ENCODE measurements around the gene SRCAP. TPM values are rescaled to one million over a fixed set of nuclear protein-coding genes. Genes with fewer than 3 reads are reported as not detected.
"Not testable (repeated sequence)": the region's sequence is repeated elsewhere in the genome, so short reads cannot be mapped to it uniquely, and the experiment has no call there.

The SRCAP gene
- polyA plus RNA-seq, 1 donor = 25.0 TPM

DNA sequence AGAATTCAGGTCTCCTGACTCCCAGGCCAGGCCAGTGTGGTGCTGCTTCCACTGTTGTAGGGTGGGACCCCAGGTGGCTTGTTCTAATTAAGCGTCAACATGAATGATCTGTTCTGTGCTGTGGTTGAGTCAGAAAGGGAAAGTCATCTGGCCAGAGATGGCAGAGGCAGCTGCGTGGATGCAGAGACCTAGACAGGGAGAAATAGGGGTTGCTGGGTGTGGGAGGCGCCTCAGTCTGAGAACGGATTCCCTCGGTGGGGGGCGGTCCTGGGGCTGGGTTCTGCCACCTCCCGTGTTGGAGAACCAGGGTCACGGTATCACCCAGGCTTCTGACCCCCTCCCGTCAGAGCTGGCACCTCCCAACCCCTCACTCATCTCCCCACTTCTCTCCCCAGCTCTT is 35.2 kb upstream of the SRCAP start:
- DNase-seq (ENCODE audit: low read depth) = no peak

DNA sequence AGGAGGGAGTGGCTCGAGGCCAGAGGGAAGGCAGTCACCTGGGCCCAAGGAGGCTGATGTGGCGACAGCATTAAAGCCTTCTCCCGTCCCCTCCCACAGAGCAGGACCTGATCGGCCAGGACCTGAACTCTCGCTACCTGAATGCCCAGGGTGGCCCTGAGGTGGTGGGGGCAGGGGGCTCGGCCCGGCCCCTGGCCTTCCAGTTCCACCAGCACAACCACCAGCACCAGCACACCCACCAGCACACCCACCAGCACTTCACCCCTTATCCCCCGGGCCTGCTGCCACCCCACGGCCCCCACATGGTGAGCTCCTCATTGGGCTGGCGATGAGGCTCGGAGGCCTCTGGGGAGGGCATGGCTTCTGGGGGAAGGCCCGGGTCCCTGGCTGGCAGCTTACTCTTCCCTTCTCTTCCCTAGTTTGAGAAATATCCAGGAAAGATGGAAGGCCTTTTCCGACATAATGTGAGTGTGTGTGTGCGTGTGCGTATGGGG is 34.3 kb upstream of the SRCAP start:
- DNase-seq (ENCODE audit: low read depth) = no peak

DNA sequence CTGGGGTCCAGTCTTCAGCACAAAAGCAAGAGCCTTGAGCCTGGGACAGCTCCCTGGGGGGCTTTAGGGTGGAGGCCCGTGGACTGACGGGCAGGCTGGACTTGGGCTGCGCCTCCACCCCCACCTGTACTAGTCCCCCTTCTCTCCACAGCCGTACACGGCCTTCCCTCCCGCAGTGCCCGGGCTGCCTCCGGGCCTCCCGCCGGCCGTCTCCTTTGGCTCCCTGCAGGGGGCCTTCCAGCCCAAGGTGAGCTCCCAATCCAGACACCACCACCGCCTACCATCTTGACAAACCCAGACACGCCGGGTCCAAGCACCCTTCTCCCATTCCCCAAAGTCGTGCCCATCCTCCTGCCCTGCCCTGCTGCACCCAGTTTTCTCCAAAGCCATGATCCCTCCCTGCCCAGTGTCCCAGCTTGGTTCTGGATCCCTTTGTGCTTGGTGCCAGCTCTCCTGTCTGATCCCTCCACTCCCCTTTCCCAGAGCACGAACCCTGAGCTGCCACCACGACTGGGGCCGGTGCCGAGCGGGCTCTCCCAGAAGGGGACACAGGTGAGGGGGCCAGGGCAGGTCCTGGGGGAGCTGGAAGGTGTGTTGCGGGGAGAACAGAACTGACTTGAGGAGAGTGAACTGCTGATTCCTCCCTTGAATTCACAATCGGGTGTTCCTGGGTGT is 33.7 kb upstream of the SRCAP start:
- no peak for DNase-seq (ENCODE audit: low read depth)

DNA sequence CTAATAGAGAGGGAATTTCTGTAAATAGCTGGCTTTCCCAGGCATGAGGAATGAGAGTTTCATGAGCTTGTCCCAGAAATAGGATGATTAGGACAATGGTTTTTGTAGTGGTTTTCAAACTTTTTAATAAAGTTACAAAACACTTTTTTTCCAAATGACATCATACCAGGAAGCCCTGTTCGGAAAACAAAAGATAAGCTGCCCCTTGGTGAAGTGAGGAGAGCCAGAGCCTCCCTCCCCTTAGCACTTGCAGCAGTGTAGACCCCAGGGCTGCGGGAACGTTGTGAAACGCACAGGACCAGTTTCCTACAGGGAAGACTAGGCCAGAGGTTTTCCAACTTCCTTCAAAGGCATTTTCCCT is 33.2 kb upstream of the SRCAP start:
- DNase-seq (ENCODE audit: low read depth) = no peak

DNA sequence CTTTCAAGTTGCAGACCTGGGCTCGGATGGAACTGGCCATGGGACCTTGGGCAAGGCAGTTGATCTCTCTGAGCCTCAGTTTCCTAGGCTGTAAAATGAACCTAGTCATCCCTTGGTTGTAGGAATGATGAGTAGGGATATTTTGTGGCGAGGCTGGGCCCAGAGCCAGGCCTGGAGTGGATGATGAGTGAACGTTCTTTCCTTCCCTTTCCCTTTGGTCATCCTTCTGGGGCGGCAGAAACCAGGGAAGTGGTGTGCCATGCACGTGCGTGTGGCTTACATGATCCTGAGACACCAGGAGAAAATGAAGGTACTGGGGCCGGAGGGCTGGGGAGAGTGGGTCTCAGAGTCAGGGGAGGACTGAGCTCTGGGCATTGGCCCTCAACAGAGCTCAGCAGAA is 32.3 kb upstream of the SRCAP start:
- no peak for DNase-seq (ENCODE audit: low read depth)

DNA sequence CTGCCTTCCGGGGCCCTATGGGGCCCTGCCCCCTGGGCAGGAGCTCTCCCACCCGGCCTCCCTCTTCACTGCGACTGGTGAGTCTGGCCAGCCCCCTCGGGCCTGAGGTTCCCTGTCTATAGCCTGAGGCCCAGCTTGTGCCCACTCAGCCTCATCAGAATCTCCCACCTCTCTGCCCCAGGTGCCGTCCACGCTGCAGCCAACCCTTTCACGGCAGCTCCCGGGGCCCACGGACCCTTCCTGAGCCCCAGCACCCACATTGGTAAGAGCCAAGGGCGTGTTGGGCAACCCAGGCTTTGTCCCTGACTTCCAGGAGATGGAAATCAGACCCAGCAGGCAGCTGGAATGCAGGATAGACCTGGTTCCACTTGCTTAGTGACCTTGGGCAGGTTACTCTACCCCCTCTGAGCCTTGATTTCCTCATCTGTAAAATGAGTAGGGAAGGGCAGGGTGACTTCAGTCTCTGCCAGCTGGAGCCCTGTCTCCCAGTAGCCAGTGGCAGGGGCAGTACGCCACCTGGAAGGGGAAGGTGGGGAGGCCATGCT is 31.5 kb upstream of the SRCAP start:
- no peak for DNase-seq (ENCODE audit: low read depth)

DNA sequence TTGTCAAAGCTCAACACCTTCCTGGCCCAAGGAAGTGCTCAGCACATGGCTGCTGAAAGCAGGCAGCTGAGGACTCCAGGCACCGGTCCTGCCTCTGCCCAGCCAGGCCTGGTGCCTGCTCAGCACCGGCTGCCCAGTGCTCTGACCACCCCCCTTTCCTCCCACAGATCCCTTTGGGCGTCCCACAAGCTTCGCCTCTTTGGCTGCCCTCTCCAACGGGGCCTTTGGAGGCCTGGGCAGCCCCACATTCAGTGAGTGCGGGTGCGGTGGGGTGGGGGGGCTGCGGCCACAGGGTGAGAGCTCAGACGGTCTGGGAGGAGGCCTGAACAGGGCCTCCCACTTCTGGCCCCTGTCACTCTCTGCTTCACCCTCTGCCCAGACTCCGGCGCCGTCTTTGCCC is 30.6 kb upstream of the SRCAP start:
- DNase-seq (ENCODE audit: low read depth) = no peak

DNA sequence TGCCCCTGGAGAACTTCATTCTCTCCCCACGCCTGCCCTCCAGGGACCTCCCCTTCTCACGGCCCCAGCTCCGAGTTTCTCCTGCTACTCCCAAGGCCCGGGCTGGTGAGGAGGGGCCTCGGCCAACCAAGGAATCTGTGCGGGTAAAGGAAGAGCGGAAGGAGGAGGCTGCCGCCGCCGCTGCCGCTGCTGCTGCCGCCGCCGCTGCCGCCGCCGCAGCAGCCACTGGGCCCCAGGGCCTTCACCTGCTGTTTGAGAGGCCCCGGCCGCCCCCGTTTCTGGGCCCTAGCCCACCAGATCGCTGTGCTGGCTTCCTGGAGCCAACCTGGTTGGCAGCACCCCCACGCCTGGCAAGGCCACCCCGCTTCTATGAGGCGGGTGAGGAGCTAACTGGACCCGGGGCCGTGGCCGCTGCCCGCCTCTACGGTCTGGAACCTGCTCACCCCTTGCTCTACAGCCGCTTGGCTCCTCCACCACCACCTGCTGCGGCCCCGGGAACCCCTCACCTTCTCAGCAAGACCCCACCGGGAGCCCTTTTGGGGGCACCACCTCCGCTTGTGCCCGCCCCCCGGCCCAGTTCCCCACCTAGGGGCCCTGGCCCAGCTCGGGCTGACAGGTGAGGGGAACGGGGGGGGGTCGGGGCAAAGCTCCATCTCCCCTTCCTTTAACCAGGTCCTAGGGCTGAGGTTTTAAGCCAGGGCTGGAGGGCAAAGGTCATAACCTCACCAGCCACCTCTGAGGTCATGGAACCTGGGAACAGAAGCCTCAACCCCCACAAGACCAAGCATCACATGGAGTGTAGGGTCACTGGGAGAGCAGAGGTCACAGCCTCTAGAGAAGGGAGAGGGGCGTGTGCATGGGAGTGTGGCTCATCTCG is 29.7 kb upstream of the SRCAP start:
- no peak for DNase-seq (ENCODE audit: low read depth)

DNA sequence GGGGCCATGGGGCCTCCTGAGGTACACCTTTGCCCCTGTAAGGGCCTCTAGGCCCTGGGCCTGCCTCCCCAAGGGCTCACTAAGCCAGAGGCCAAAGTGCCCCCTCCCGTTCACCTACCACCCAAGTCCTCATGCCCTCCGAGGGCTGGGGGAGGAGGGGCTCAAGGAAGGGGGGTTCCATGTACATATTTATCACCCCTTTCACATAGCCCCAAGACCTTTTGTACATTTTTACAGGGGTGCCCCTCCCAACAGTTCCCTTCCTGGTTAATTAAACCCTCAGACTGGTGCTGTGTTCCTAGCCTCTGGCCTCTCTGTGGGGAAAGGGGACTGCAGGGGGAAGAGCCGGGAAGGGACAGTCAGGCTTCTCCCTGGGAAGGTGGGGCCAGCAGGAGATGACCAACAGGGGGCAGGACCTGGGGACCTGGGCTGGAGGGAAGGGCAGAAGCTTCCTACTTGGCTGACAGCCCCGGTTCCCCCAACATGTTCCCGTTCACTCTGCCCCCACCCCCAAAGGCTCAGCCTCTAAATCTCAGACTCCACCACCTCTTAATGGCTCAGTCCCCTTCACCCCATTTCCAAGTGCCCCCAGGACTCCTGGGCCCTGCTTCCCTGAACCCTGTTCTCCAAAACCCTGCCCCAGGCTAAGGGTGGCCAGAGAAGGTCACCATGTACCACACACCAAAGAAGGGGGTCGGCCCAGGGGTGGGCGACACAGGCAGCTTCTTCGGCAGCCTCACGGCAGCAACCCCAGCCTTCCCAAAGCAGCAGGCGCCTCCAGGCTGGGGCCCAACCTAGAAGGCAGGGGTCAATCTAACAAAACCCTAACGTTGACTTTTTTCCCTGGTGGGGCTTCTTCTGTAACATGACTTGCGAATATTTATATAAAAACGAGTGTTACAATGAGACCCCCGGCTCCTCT is 28.8 kb upstream of the SRCAP start:
- no peak for DNase-seq (ENCODE audit: low read depth)

DNA sequence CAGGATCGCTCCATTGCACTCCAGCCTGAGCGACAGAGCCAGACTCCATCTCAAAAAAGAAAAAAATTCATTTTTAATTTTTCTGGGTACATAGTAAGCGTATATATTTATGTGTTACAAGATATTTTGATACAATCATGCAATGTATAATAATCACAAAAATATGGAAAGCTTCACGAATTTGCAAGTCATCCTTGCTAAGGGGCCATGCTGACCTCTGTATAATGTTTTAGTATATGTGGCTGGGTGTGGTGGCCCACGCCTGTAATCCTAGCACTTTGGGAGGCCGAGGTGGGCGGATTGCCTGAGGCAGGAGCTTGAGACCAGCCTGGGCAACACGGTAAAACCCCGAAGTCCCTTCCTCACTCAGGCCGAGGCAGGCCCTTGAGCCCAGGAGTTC is 23.8 kb upstream of the SRCAP start:
- DNase-seq (ENCODE audit: low read depth) = no peak

DNA sequence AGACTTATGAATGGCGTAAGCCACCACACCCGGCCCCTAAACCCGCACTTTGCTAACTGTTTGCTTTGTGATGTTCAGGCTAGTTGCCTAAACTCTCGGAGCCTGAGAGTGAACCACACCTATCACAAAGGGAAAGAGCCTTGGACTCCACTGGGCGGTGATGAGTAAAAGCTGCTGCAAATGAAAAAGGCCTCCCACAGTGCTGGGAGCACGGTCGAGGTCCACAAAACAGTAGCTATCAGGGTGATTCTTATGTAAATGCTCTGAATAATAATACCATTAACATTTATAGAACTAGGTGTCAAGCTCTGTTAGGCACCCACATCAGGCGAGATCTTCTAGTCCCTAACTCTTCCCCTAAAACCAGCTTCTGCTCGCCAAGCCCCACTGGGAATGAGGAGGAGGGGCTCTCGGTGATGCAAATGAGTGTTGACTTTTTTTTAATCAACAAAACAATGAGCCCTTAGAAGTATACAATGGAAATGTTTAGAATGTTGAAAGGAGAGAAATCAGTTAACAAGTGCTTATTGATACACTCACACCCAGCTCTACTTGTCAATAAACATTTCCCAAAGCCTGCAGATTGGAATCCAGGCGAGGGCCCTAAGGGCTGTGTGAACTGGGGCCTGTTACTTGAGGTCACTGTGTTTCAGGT is 20.9 kb upstream of the SRCAP start:
- no peak for DNase-seq (ENCODE audit: low read depth)

DNA sequence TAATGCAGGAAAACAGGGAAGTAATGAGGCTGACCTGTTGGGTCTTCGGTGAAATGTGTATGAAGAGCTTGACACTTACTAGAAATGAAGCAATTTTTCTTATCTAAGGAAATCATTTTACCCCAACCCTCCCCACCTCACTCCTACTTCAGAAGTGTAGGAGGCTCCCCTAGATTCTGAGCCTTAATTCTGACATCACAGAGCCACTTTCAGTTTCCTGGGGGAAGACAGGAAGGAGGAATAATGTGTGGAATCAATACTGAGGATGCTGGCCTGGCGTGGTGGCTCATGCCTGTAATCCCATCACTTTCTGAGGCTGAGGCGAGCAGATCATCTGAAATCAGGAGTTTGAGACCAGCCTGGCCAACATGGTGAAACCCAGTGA is 20.4 kb upstream of the SRCAP start:
- DNase-seq (ENCODE audit: low read depth) = no peak

DNA sequence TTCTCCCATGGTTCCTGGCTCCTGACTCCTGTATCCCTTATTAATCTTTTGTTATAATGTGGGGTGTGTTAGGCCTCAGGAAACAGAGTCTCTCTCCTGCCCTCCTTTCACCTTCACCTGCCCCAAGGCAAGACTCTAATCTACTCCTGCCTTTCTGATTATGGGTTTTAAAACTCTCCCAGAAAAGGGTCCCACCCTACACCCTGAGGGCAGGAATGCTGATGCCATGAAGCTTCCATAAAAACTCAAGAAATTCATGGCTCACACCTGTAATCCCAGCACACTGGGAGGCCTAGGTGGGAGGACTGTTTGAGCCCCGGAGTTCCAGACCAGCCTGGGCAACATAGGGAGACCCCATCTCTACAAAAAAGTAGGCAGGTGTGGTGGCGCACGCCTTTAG is 18.6 kb upstream of the SRCAP start:
- DNase-seq (ENCODE audit: low read depth) = no peak

DNA sequence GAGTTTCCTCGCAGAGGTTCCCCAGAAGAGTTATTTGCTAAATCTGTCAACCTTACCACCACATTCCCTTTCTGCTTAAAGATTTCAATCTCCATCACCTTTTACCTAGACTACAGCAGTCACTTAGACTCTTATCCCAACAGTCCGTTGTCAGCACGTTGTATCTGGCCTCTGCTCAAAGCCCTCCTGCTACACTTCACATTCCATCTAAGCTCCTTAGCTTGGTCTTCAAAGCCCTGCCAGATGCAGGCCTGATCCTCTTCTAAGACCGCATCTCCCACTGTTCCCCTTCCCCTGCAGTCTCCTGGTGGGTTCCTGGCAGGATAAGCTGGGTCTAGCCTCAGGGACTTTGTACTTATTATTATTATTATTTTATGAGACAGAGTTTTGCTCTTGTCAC is 10.3 kb upstream of the SRCAP start:
- no peak for DNase-seq (ENCODE audit: low read depth)

DNA sequence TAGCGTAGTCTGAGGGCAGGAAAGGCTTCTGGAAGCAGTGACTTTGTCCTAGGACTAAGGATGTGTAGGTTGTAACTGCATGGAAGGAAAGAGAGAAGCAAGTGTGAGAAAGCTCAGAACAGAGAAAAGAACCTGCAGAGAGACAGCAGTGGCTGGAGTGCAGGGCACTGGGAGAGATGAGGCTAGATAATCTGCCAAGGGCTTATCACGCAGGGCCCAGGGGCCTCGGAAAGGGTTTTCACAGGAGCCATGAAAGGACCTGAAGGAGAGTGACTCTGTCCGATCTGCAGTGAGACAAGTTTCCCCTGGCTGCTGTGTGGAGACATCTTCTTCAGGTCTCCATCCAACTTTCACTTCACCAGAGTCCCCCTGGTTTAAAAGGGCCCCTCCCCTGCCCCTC is 7.1 kb upstream of the SRCAP start:
- no peak for DNase-seq (ENCODE audit: low read depth)

DNA sequence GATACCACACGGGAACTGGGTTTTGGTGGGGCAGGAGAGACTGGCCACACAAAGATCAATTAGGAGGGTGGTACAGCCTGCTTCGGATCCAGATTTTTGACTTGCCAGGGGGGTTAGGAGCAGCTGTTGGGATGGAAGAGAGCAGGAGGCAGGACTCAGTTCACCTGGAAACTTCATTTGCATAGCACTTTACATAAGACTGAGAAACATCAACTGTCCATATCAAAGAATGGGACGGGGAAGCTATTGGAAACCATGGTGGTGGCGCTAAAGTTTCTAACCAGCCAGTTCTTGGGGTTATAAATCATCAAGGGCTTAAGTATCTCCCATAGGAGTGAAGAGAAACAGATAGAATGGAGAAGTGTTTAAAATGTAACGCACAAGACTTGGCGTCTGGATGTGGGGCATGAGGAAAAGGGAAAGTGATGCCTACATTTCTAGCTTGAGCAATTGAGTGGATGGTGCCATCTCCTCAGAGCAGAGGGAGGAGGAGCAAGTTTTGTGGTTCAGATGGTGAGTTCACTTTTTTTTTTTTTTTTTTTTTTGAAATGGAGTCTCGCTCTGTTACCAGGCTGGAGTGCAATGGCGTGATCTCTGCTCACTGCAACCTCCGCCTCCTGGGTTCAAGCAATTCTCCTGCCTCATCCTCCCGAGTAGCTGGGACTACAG is 6.4 kb upstream of the SRCAP start:
- no peak for DNase-seq (ENCODE audit: low read depth)

DNA sequence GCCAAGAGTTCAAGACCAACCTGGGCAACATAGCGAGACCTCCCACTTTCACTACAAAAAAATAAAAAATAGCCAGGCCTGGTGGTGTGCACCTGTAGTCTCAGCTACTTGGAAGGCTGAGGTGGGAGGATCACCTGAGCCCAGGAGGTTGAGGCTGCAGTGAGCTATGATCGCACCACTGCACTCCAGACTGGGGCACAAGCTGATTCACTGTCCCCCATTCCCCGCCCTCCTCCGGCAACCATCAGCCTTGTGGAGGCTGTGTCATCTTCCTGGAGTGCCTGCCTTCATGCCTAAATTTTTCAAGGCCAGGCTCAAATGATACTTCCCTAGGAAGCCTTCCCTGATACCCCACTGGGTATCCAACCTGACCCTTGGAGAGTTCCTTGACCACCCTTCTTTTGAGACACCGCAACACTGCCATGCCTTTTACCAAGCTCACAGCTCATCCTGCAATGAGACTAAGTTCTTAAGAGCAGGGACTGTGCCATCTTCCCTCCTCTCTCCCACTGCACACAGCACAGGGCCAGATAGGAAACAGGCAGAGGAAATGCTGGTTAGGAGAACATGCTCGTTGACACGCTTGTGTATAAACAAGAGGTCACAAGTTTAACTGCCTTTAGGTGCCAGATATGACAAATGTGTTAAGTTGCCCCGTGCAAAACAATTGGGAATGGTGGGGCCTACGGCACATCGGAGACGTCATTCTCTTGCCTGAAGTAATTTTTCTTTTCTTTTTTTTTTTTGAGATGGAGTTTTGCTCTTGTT is 3.9 kb upstream of the SRCAP start:
- DNase-seq (ENCODE audit: low read depth) = no peak

DNA sequence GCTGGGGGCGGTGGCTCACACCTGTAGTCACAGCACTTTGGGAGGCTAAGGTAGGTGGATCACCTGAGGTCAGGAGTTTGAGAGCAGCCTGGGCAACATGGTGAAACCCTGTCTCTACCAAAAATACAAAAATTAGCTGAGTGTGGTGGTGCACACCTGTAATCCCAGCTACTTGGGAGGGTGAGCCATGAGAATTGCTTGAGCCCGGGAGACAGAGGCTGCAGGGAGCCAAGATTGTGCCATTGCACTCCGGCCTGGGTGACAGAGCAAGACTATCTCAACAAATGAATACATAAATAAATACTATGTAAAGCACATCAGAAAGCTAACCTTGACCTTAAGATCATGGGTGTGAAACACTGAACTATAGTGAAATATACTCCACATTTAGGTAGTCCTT is 2.3 kb upstream of the SRCAP start:
- DNase-seq (ENCODE audit: low read depth) = not testable (repeated sequence)

DNA sequence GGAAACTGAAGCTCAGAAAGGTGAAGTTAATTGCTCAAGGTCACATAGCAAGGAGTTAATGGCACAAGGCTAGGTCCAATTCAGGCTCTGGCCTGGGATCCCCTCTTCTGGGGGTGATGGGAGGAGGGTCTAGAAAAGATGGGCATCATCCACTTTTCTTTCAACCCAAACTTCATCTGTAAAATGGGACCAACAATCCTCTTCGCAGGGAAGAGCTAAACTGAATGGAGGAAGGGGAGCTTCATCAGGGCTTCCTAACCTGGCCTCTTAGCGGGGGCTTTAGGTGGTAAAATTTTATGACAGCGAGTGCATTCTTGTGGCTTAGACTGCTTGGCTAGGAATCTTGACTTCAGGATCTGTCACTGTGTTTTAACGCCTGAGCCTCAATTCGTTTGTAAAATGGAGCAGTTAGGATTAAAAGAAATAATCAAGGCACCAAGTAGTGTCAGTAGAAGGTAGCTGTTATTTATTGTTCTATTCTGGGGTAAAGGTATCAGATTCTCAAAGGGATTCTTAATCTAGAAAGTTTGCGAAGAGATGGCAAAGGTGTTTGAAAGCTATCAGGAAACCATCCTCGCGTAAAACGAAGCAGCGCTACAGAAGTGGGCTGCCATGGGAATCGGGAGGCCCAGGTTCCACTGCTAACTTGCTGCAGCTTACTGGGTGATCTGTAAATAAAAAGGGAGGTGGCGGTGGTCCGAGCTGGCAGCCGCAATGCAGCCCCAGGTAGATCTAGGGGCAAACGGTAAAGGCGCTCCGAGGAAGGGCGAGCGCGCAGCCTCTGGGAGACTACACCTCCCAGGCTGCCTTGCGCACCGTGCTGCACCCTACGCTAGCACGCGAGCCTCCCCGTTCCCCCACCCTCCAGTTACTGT is 1.5 kb upstream of the SRCAP start:
- no peak for DNase-seq (ENCODE audit: low read depth)

All from forelimb muscle (tissue), 1 donor.